GM21528 (cell line): Measurements from ENCODE around the gene GTSE1.

Source experiments
- ATAC-seq: cut with Tn5 transposase; IDR thresholded peaks from one replicate; pipeline ENCODE4 v1.9.1; 2021; ENCODE audit warnings: mild to moderate bottlenecking, moderate library complexity; ENCODE audit not compliant: unreplicated experiment, low FRiP score

Gene GTSE1

GRCh38 chr22:46362934-46363515, 66.4 kb downstream of the GTSE1 start:
- ATAC-seq, result no peak

- ATAC-seq, result no peak
Observed at GRCh38 chr22:46363611-46364321, 67.1 kb downstream of the GTSE1 start.

- no peak for ATAC-seq
Observed at GRCh38 chr22:46364341-46365165, 67.9 kb downstream of the GTSE1 start.

- no peak for ATAC-seq
Observed at GRCh38 chr22:46365166-46365624, 68.5 kb downstream of the GTSE1 start.

- ATAC-seq, result no peak
Observed at GRCh38 chr22:46366327-46366731, 69.7 kb downstream of the GTSE1 start.

GRCh38 chr22:46366801-46367706, 70.4 kb downstream of the GTSE1 start:
- ATAC-seq, result no peak

- ATAC-seq, result no peak
Observed at GRCh38 chr22:46367707-46368191, 71.1 kb downstream of the GTSE1 start.

- ATAC-seq, result no peak
Observed at GRCh38 chr22:46368422-46368821, 71.8 kb downstream of the GTSE1 start.

GRCh38 chr22:46368871-46369715, 72.4 kb downstream of the GTSE1 start:
- no peak for ATAC-seq

- ATAC-seq, result no peak
Observed at GRCh38 chr22:46369716-46370583, 73.3 kb downstream of the GTSE1 start.

GRCh38 chr22:46370584-46371291, 74.1 kb downstream of the GTSE1 start:
- no peak for ATAC-seq

- no peak for ATAC-seq
Observed at GRCh38 chr22:46371623-46372226, 75.1 kb downstream of the GTSE1 start.

GRCh38 chr22:46372686-46373085, 76.0 kb downstream of the GTSE1 start:
- ATAC-seq, result no peak

- no peak for ATAC-seq
Observed at GRCh38 chr22:46373159-46373558, 76.5 kb downstream of the GTSE1 start.

- no peak for ATAC-seq
Observed at GRCh38 chr22:46373921-46374662, 77.4 kb downstream of the GTSE1 start.

GRCh38 chr22:46374663-46375474, 78.2 kb downstream of the GTSE1 start:
- no peak for ATAC-seq
